ELR (cell line): ENCODE results near the gene H2AZ2.
"Not testable (repeated sequence)": the region's sequence is repeated elsewhere in the genome, so short reads cannot be mapped to it uniquely, and the experiment has no call there.

Experiments used
- DNase-seq: peaks from one replicate; pipeline ENCODE4 v3.0.0-alpha.2; 2015; ENCODE audit warnings: low read depth

Gene H2AZ2

DNA sequence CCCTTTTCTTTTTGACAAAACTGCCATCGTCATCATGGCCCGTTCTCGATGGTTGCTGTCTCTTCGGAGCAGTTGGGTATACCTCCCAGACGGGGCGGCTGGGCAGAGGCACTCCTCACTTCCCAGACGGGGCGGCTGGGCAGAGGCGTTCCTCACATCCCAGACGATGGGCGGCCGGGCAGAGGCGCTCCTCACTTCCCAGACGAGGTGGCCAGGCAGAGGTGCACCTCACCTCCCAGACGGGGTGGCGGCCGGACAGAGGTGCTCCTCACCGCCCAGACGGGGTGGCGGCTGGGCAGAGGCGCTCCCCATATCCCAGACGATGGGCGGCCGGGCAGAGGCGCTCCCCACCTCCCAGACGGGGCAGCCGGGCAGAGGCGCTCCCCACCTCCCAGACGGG lies 22.9 kb upstream of the H2AZ2 start:
- DNase-seq: not testable (repeated sequence)

DNA sequence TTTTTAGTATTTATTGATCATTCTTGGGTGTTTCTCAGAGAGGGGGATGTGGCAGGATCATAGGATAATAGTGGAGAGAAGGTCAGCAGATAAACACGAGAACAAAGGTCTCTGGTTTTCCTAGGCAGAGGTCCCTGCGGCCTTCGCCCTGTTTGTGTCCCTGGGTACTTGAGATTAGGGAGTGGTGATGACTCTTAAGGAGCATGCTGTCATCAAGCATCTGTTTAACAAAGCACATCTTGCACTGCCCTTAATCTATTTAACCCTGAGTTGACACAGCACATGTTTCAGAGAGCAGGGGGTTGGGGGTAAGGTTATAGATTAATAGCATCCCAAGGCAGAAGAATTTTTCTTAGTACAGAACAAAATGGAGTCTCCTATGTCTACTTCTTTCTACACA lies 22.4 kb upstream of the H2AZ2 start:
- not testable (repeated sequence) for DNase-seq

DNA sequence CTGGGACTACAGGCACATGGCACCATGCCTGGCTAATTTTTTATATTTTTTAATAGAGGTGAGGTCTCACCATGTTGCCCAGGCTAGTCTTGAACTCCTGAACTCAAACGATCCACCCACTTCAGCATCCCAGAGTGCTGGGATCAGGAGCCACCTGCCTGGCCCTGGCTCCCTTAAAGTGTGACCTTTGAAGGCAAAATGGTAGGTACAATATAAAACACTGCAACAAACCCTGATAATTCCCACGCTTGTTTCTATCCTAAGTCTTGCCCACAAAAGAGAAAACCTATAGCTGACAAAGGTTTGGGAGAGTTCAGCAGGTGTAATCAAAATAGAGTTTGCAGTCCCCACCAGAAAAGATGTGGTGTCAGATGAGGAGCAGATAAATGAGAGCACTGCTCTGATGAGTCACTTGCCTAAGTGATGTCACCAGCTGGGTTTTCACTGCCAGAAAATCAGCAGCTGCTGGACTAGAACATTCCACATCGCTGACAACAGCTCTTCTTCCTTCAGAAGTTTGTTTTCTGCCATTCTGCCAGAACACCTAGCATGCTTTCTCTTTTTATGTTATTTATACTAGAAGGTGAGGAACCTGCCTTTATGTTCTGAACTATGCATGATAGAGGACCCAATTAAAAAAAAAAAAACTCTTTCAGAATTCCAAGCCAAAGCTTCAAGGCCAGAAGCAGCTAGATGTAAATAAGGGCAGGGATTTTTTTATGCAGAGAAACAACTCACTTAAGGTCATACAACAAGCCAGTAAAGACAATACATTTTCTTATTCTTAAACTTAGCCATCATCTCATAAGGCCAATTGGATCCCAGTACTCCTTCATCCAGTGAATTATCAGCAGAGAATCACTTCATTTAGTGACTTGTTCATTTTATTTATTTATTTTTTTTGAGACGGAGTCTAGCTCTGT lies 19.4 kb upstream of the H2AZ2 start:
- peak; percentile 90 for DNase-seq

DNA sequence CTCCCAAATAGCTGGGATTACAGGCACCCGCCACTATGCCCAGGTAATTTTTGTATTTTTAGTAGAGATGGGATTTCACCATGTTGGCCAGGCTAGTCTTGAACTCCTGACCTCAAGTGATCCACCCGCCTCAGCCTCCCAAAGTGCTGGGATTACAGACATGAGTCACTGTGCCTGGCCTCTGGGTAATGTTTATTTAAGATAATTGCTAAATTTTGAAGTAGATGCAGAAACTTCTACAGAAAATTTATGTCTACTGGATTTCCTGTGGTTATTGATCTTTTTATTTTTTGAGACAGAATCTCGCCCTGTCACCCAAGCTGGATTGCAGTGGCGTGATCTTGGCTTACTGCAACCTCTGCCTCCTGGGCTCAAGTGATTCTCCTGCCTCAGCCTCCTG lies 14.1 kb upstream of the H2AZ2 start:
- DNase-seq: peak; percentile 39

DNA sequence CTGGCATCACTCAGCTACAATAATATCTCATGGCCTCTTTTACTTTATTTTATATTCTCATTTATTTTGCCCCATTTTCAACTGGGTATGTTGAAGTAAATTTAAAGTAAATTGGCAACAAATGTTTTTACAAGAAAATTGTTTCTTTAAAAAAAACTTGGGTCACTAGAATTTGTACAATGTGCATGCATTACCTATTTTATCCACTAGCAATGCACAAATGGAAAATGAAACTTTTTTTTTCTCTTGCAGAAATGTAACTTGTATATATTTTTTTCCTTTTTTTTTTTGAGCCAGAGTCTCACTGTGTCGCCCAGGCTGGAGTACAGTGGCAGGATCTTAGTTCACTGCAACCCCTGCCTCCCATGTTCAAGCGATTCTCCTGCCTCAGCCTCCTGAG lies 10.3 kb upstream of the H2AZ2 start:
- DNase-seq: peak; percentile 29

DNA sequence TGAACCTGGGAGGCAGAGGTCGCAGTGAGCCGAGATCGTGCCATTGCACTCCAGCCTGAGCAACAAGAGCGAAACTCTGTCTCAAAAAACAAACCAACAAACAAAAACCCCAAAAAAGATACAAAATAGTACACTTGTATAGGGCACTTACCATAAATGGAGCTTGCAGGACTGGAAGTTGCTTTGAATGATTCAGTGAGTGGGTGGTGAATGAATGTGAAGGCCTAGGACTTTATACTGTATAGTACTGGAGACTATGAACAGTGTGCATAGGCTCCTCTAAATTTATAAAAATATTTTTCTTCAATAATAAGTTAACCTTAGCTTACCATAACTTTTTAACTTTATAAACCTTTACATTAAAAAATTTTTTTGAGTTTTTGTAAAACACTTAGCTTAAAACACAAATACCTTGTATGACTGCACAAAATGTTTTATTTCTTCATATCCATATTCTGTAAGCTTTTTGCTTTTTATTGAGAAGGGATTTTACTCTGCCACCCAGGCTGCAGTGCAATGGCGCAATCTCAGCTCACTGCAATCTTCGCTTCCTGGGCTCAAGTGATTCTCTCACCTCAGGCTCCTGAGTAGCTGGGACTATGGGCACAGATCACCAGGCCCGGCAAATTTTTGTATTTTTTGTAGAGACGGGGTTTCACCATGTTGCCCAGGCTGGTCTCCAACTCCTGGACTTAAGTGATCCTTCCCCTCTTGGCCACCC lies 6.9 kb upstream of the H2AZ2 start:
- no peak for DNase-seq

DNA sequence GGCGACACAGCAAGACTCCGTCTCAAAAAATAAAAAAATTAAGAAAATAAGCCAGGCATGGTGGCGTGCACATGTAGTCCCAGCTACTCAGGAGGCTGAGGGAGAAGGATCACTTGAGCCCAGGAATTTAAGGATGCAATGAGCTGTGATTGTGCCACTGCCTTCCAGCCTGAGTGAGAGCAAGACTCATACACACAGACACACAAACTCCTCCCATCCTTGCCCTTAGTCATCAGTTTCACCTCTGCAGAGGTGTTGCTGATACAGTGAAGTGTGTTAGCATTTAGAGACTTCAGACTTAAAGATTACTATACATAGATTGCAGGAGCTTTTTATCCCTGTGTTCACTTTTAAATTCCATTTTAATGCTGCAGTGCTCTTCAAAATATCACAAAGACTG lies 5.5 kb upstream of the H2AZ2 start:
- DNase-seq: peak; percentile 40

DNA sequence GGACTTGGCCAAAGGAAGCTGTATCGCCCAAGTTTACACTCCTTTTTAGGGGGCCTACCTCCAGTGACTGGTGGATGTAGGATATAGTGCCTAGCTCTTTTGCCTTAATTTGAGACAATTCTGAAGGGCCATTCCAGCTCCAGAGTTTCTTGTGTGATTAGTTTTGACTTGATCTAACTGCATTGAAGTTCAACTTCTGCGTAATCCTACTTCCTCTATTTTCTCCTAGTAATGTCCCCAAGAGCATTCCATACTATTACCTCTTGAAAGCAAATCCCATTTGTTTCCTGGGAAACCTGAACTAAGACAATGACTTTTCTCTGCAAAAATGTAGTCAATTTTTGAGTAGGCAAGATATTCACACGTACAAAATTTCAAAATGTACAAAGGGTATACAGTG lies 4.7 kb upstream of the H2AZ2 start:
- no peak for DNase-seq

DNA sequence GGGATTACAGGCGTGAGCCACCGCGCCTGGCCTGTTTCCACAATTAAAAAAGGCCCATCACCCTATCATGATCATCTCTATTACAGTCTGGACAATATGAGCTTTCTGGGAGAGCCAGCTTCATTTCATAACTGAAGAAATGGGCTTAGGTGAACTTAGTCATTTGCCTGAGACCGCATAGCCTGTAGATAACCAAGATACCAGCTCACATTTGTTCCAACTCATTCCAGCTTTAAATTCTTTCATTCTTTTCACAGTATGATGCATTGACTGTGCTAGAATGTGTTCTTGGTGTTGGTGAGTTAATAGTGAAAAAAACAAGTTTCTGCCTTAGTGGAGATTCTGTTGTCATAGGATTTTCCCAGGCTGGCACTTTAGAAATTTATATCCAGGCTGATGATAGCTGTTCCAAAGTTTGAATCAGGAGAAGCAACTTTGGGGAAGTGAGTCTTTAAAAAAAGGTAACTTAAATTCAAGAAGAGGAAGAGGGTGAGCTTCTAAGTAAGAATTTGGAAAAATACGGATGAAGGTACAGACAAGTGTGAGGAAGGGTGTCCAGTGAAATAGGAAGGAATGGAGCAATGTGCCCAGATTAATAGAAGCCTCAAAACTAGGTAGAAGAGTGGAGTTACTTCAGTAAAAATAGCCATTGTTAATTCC lies 2.1 kb upstream of the H2AZ2 start:
- DNase-seq: peak; percentile 31

DNA sequence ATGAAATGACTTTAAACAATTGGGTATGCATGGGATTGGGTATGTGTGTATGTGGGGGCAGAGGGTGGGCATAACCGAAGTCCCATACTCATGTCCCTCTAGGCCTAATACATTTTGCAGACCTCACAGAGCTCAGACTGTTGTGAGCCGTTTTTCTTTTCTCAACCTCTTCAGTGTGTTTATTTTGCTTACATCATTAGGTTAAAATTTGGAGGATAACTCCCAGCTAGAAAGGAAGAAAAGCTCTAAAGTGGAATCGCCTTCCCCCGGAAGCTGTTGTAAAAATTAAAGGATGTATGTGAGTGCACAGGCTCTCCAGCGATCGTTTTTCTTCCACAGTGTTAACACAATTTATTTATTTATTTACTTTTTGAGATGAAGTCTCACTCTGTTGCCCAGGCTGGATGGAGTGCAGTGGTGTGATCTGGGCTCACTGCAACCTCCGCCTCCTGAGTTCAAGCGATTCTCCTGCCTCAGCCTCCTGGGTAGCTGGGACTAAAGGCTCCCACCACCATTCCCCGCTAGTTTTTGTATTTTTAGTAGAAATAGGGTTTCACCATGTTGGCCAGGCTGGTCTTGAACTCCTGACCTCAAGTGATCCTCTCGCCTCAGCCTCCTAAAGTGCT lies 1.5 kb upstream of the H2AZ2 start:
- DNase-seq: no peak

DNA sequence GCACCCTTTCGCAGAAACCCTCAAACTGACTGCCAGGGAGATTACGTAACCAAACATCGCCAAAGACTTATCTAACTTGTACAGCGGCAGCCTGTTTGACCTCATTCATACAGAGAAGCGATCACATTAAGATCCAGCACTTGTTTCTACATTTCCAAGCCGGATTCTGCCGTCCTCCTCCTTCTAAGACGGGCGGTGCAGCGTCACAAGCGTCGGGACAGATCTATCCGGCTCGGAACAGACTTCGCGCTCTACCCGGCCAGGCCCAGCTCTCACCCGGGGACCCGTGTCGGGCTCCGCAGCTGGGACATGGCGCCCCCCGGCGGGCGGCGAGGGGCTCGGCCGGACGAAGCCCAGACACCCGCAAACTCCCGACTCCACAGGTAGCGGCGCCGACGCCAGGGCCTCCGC lies 373 bp downstream of the H2AZ2 start:
- DNase-seq: peak; percentile 90

DNA sequence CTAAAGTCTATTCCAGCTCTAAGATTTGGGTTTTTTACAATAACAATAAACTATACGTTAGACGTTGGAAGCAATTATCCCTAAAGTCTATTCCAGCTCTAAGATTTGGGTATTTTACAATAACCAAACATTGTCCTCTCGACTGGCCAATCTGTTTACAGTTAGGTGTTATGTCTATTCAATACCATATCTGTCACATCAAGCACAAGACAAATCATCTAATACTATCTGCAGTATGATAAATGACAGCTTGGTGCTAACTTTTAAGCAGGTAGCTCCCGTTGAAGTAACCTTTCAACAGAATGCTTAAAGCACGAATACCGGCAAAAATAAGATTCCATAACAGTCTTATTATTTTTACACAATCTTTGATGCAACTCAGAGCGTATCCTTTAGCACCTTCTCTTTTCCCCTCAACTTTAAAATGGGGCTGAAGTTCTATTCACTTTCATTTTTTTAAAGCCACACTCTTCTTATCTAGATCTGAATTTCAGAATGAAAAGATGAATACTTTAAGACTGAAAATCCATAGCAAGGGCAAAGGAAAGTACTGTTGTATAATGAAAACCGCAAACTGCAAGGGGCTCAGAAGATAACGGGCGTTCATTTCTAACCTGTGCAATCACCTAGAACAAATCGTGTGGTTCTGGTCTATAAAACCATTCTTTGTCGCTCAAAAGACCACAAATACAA lies 925 bp downstream of the H2AZ2 start:
- DNase-seq: no peak

DNA sequence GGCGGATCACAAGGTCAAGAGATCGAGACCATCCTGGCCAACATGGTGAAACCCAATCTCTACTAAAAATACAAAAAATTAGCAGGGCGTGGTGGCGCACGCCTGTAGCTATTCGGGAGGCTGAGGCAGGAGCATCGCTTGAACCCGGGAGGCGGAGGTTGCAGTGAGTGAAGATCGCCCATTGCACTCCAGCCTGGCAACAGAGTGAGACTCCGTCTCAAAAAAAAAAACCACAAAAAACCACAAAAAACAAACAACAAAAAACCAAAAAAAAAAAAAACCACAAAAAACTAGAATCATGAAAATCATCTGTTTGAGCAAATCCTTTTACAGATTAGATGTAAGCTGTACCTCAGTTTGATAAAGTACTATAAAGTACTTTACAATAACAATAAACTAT lies 1.5 kb downstream of the H2AZ2 start:
- DNase-seq: not testable (repeated sequence)

DNA sequence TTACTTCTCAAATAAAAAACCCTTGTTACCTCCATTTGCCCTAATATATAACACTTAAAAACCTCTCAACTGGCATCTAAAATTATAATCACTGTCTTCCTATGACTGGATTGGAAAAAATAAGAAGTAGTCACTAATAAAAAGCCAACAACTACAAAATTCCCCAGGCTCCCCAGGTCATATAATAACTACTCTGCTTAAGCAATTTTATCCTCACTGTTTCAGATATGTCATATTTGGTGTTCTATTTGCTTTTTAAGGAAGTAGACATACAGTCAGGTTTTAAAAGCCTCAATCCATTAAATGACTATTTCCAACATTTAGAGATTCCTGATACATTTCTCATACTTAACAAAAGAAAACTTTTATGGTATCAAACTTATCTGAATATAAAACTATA lies 2.4 kb downstream of the H2AZ2 start:
- no peak for DNase-seq

DNA sequence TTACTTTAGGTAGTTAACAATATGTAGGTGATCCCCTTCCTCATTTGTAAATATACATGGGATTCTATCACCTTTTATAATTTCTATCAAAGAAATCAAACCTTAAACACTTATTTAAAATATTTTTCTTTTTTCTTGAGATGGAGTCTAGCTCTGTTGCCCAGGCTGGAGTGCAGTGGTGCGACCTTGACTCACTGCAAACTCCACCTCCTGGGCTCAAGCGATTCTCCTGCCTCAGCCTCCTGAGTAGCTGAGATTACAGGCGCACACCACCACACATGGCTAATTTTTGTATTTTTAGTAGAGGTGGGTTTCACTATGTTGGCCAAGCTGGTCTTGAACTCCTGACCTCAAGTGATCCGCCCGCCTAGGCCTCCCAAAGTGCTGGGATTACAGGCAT lies 4.4 kb downstream of the H2AZ2 start:
- DNase-seq: not testable (repeated sequence)

DNA sequence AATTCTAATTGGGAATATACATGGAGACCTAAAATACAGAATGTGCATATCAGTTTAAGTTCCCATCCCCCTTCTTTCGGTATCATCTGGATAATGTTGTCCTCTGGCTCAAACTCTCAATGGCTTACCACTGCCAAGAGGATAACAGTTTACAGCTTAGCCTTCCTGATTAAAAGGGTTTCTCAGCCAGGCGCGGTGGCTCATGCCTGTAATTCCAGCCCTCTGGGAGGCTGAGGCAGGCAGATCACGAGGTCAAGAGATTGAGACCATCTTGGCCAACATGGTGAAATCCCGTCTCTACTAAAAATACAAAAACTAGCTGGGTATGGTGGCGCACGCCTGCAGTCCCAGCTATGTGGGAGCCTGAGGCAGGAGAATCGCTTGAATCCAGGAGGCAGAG lies 5.2 kb downstream of the H2AZ2 start:
- DNase-seq: not testable (repeated sequence)

DNA sequence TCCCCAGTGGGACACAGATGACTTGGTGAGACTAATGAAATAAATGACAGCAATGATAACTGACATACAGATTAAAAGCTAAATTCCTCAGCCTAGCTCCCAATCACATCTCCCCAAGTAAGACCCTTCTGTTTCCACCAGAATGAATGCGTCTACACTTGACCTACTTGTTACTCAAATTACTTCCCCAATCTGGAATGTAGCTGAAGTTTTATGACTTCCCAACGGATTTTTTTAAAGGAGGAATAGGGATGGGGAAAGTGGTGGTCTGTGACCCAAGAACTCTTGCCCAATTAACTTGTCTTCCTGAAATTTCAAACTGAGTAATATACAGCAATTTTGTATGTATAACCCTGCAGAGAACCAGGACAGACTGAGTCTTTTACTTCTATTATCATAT lies 9.1 kb downstream of the H2AZ2 start:
- no peak for DNase-seq

DNA sequence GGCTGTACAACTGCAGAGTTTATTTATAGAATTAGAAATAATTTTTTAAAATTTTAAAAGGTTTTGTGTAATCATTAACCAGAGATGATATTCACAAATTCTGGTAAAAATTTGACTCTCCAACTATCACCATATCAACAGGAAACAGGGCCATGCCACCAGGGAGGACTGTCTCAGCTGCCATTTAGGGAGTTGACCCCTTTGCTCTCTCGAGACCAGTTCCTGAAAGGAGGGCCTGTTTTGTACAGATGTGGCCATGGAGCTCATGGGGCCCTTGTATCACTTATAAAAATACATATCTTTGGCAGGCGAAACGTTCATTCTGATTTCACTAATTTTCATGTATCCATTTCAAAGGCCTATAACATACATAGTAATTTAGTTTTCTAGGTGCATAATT lies 20.3 kb downstream of the H2AZ2 start:
- DNase-seq: no peak

DNA sequence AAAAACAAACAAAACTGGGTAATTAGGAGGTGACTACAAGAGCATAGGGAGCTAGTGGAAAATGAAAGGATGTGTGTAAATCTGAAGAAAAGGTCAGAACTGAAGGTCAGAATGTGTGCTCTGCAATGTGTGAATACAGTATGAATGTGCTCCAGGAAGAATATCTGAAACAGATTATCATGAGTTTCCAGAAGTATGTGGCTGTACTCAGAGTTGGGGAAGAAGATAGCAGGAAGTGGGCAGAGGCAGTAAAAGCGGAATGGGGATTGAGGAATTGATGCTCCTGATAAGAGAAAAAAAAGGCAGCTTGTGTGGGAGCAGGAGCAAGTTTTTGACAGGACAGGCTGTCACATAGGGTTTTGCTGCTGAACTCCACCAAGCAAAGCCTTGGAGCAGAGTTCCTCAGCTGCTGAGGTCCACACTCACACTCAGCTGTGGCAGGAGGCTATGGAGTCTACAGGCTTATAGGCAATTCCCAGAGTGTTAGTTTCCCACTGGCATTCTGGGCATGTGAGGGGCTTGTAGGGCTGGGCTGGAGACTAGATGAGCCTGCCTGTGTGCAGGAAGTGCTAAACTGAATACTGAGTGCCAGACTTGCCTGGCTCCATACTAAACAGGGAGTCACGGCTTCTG lies 22.9 kb downstream of the H2AZ2 start:
- DNase-seq: peak; percentile 33

DNA sequence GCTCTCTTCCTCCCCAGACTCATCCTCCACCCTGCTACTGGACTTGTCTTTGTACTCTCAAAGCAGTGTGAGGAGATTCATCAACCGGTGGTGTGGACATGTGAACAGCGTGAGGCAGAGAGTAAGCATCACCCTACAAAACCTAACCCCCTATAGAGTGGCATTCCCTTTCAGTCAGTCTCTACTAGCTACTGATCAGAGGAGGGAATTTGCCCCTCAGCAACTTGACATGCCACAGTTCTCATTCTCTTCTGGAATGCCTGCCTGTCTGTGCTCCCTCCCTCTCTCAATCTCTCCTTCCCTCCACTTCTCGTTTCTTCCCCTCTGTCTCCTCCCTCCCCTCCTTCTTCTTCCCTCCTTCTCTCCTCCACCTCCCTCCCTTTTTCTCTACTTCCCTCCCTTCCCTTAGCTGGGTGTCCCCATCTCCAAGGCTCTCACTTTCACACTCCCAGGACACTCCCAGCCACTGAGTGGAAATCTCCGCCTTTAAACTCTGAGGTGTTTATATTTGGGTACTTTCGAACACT lies 24.6 kb downstream of the H2AZ2 start:
- no peak for DNase-seq

DNA sequence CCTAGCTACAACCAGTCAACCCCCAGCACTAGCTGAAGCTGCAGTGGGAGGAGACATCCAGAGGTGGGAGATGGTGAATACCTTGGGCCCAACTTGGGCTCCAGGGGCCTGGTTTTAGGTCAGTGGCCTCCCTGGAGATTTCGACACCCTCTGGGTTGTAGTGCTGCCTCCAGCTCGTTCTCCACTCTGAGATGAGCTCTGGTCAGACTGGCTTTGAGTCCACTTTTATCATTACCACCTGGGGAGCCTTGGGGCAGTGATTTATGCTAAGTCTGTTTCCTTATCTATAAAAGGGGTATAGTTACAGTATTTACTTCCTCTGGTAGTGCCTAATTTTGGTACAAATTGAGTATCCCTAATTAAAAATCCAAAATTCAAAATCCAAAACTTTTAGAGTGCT lies 28.6 kb downstream of the H2AZ2 start:
- DNase-seq: no peak
